A549 (cell line): ENCODE measurements around the gene GNG4. TPM values are rescaled to one million over a fixed set of nuclear protein-coding genes. Genes with fewer than 3 reads are reported as not detected.

ENCODE experiments used
- ATAC-seq, 2 experiments: fragments of 200-7000 bp in 1 of 2; fragments of >200 bp in 1 of 2; cut with Nextera tagmentation in 1 of 2; cut with Tn5 transposase in 1 of 2; 3 replicates each; pipeline versions ENCODE4 v1.8.0 to v1.9.1; 2018 to 2020; ENCODE audit warnings: mild to moderate bottlenecking in 1 of 2, moderate library complexity in 1 of 2
- CTCF ChIA-PET: fragments of 300-600 bp; sonication (Branson Sonifier 250); formaldehyde crosslinking; extraction: SDS; loops from one replicate; lab custom pipeline; 2021; ENCODE audit warnings: antibody characterized with exemption, inconsistent platforms; lab: Yijun Ruan, JAX
- POLR2A ChIA-PET: fragments of 350-600 bp; formaldehyde crosslinking; extraction: SDS; loops from one replicate; lab custom pipeline; 2021; ENCODE audit warnings: antibody characterized with exemption, inconsistent platforms; lab: Yijun Ruan, JAX
- DNase-seq, 2 experiments: peaks; one replicate each; pipeline versions ENCODE4 v3.0.0 to v3.0.0-alpha.2; 2011 to 2016; ENCODE audit warnings: low read depth in 1 of 2, low spot score in 1 of 2
- FAIRE-seq: peaks from 2 replicates; lab custom pipeline; 2011; peaks lifted over from hg19 to GRCh38; lab: Jason Lieb, UNC
- H3K27ac ChIP-seq, 2 experiments: fragments of >200 bp; sonication (Bioruptor Twin); formaldehyde crosslinking; 3 replicates each; pipeline ENCODE4 v1.5.1; 2016 to 2017
- H3K4me1 ChIP-seq: fragments of >200 bp; sonication (Bioruptor Twin); formaldehyde crosslinking; 3 replicates; pipeline ENCODE4 v1.6.1; 2016
- H3K4me2 ChIP-seq: fragments of >200 bp; sonication (Bioruptor Twin); formaldehyde crosslinking; 3 replicates; pipeline ENCODE4 v1.6.1; 2016
- H3K4me3 ChIP-seq: fragments of >200 bp; sonication (Bioruptor Twin); formaldehyde crosslinking; 3 replicates; pipeline ENCODE4 v1.5.1; 2016
- H3K9me3 ChIP-seq: fragments of >200 bp; sonication (Bioruptor Twin); formaldehyde crosslinking; 3 replicates; pipeline ENCODE4 v1.6.1; 2016
- BCL3 ChIP-seq: fragments of >200 bp; sonication (Bioruptor Twin); formaldehyde crosslinking; IDR thresholded peaks from 3 replicates; pipeline ENCODE4 v1.6.1; 2016
- CBX8 ChIP-seq: fragments of 200-600 bp; sonication (generic); IDR thresholded peaks from 2 replicates; pipeline ENCODE4 v1.6.1; 2016
- CHD2 ChIP-seq: fragments of 150-350 bp; IDR thresholded peaks from 2 replicates; pipeline ENCODE4 v1.6.1; 2014; ENCODE audit warnings: low read length; ENCODE audit not compliant: partially characterized antibody
- E2F6 ChIP-seq: IDR thresholded peaks from 2 replicates; pipeline ENCODE4 v1.6.1; 2012; ENCODE audit warnings: low read depth, borderline replicate concordance
- HES2 ChIP-seq: fragments of >200 bp; sonication (Bioruptor Twin); formaldehyde crosslinking; IDR thresholded peaks from 2 replicates; pipeline ENCODE4 v1.6.1; 2016
- HOXB5 ChIP-seq: fragments of 250-450 bp; sonication (Bioruptor Pico); IDR thresholded peaks from 2 replicates; pipeline ENCODE4 v1.5.0; 2020; ENCODE audit warnings: mild to moderate bottlenecking, moderate library complexity
- JUN ChIP-seq, 2 experiments: fragments of >200 bp; sonication (Bioruptor Twin); formaldehyde crosslinking; IDR thresholded peaks; 2 replicates in 1 of 2; 3 replicates in 1 of 2; pipeline ENCODE4 v1.6.1; 2016 to 2017
- MAX ChIP-seq: IDR thresholded peaks from 2 replicates; pipeline ENCODE4 v1.6.1; 2012
- MYC ChIP-seq: IDR thresholded peaks from 2 replicates; pipeline ENCODE4 v1.6.1; 2012; ENCODE audit warnings: mild to moderate bottlenecking, inconsistent platforms, low read length, improper control_type of control experiment, borderline replicate concordance
- PHF8 ChIP-seq: fragments of 200-600 bp; sonication (generic); IDR thresholded peaks from 2 replicates; pipeline ENCODE4 v1.6.1; 2016; ENCODE audit warnings: low read depth, mild to moderate bottlenecking, antibody characterized with exemption, moderate library complexity, borderline replicate concordance
- POLR2A ChIP-seq: IDR thresholded peaks from 2 replicates; pipeline ENCODE4 v1.6.1; 2012; ENCODE audit warnings: mild to moderate bottlenecking, low read length
- RNF2 ChIP-seq: fragments of 200-600 bp; sonication (generic); IDR thresholded peaks from 2 replicates; pipeline ENCODE4 v1.6.1; 2016; ENCODE audit warnings: low read depth, mild to moderate bottlenecking, antibody characterized with exemption, moderate library complexity, borderline replicate concordance
- SMC3 ChIP-seq: fragments of >200 bp; sonication (Bioruptor Twin); formaldehyde crosslinking; IDR thresholded peaks from 3 replicates; pipeline ENCODE4 v1.6.1; 2018; ENCODE audit warnings: inconsistent platforms
- TP53 ChIP-seq: fragments of 250-450 bp; sonication (Bioruptor Pico); IDR thresholded peaks from 2 replicates; pipeline ENCODE4 v1.5.0; 2021; ENCODE audit warnings: mild to moderate bottlenecking, moderate library complexity
- USF2 ChIP-seq: fragments of 450-650 bp; IDR thresholded peaks from 2 replicates; pipeline ENCODE4 v1.6.1; 2014; ENCODE audit warnings: antibody characterized with exemption
- ZFP36 ChIP-seq: fragments of 450-650 bp; IDR thresholded peaks from 2 replicates; pipeline ENCODE4 v1.6.1; 2014; ENCODE audit warnings: borderline replicate concordance; ENCODE audit not compliant: partially characterized antibody
- WGBS: methylation state at CpG from one replicate; pipeline ENCODE4 v1.1.6; 2017; ENCODE audit errors: missing lambda C conversion rate; 5-methylcytosine and 5-hydroxymethylcytosine counted together
- polyA plus RNA-seq, 4 experiments: library from polyadenylated mRNA; depleted of rRNA in 3 of 4; stranded (reverse); fragments of >200 nt; fragmentation: RNase III in 1 of 4; extraction: RNeasy Plus Mini Kit Qiagen cat#74134 plus additional on column Dnase treatment in 1 of 4; gene quantifications; 2 replicates in 3 of 4; 3 replicates in 1 of 4; pipeline ENCODE4 v1.2.3, GENCODE V29; 2011 to 2017

The GNG4 gene
- polyA plus RNA-seq, 2 of the 4 experiments (the other 2 are of a cell fraction) = 10.5 to 16.3 TPM

- TF ChIP-seq HES2 = no peak
Measured at GRCh38 chr1:235504494-235505222, 144.9 kb downstream of the GNG4 start (continued).

GRCh38 chr1:235504122-235504493 is 145.5 kb downstream of the GNG4 start, which contains the start of gene B3GALNT2:
B3GALNT2 (minus strand) TSS chr1:235504452; CDS start chr1:235504252, 200 bp downstream.
- ATAC-seq = peak; percentile 75
- CTCF ChIA-PET = interaction anchor here (0.5 to 2.7 kb wide), 52 partner anchors 9 to 1017 kb away, joined by 3 to 20 read pairs (median 4); partner anchors contain the start of gene LYST
- peaks cover 19% of the 10 kb centered on the region for H3K4me1 ChIP-seq

GRCh38 chr1:235503403-235504121 is 146.0 kb downstream of the GNG4 start:
- Histone ChIP-seq H3K4me1 (peaks cover 19% of the 10 kb centered on the region), H3K27ac (peak overlapping the region; percentile 89 to 90), H3K4me2 (peak overlapping the region; percentile 78), H3K9me3 (no peaks in the 10 kb centered on the region), H3K4me3 (peak overlapping the region; percentile 82)
- ChIA-PET POLR2A (interaction anchor here (0.6 to 2.2 kb wide), 14 partner anchors 9 to 892 kb away, joined by 3 to 11 read pairs (median 5); partner anchors contain the start of genes ARID4B and TBCE), CTCF (interaction anchor here (0.6 to 2.7 kb wide), 48 partner anchors 8 to 563 kb away, joined by 3 to 20 read pairs (median 4); partner anchors contain the start of gene LYST)
- DNase-seq = peak; percentile 36 to 54
- FAIRE-seq = no peak
- TF ChIP-seq MAX = peak; percentile 61; the same call in 1 of the 2 replicates
- TF ChIP-seq ZFP36 = no peak
- 0 out of 2 replicates have a peak, but pooled peaks have one; percentile 61 for TF ChIP-seq PHF8
- TF ChIP-seq E2F6 = 0 out of 2 replicates have a peak, but pooled peaks have one; percentile 41
- WGBS = 1% methylated on average over 41 of the region's 49 CpGs
- ATAC-seq = peak in 1 of 2 experiments; percentile 22; a peak in 3 of 6 replicates

More at GRCh38 chr1:235504122-235504493, 145.5 kb downstream of the GNG4 start, which contains the start of gene B3GALNT2:
- peak within 1 kb of the TSS; percentile 78 for H3K4me2 ChIP-seq
- TF ChIP-seq SMC3 = no peak
- peak in 1 of 2 experiments; percentile 82; a peak in 3 of 5 replicates for TF ChIP-seq JUN (IDR thresholded peaks at IDR 0.05)
- peak; percentile 96 for TF ChIP-seq POLR2A
- TF ChIP-seq MYC = no peak
- peak; percentile 54; the same call in 1 of the 2 replicates for TF ChIP-seq PHF8
- 0 out of 2 replicates have a peak, but pooled peaks have one; percentile 19 for TF ChIP-seq HOXB5 (CRISPR knock-in tag)
- no peak for TF ChIP-seq USF2
- TF ChIP-seq RNF2 = no peak
- TF ChIP-seq BCL3 = peak; percentile 81; the same call in 2 of the 3 replicates
- no peak for TF ChIP-seq CHD2
- TF ChIP-seq CBX8 = no peak
- TF ChIP-seq TP53 (CRISPR knock-in tag) = 0 out of 2 replicates have a peak, but pooled peaks have one; percentile 8
- TF ChIP-seq, all 56 proteins: peak for 6
- POLR2A ChIA-PET = interaction anchor here (0.5 to 2.2 kb wide), 20 partner anchors 9 to 893 kb away, joined by 3 to 11 read pairs (median 4); partner anchors contain the start of genes ARID4B, RBM34 and TBCE
- no peak for FAIRE-seq
- DNase-seq = peak in 1 of 2 experiments; percentile 40
- H3K27ac ChIP-seq = peak within 1 kb of the TSS; percentile 89 to 97
- H3K9me3 ChIP-seq = no peaks in the 10 kb centered on the region
- 2% methylated on average over 16 of the region's 48 CpGs for WGBS
- H3K4me3 ChIP-seq = peak within 1 kb of the TSS; percentile 82
